Superior temporal gyrus (tissue), 1 donor: ENCODE measurements around the gene SRSF10.
A peak's percentile ranks its signal among the peaks of the same experiment; 100 is the strongest.
"Not testable (repeated sequence)": the region's sequence is repeated elsewhere in the genome, so short reads cannot be mapped to it uniquely, and the experiment has no call there.

Experiments used
- DNase-seq: peaks from one replicate; pipeline ENCODE4 v3.0.0-alpha.2; 2016; ENCODE audit errors: extremely low spot score

Gene SRSF10

DNA sequence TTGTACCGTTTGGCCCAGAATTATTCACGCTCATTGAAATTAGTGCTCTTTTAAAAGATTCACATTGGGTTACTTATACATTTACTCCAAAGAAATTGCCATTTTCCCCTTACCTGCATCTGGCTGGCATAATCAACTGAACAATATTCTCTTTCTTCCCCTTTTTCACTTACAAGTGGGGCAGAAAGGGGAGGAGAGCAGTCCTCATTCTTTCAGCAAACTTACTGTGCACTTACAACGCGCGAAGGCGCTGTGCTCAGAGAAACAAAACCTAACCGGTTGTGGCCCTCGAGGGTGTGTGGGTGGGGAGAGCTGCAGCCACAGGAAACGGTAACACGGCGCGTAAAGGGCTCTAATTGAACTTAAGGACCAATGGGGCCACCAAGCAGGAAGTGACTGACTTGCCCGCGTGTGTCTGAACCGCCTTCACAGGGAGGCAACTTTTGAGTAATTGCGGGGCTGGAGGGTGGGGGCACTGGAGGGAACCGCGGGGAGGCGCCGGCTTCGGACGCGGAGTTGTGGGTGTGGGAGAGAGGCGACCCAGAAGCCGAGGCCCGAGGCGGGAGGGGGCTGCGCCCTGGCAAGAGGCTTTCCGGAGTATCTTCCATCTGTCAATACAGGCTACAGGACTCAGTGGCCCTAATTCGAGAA is 21.2 kb downstream of the SRSF10 start:
- peak; percentile 54 for DNase-seq

DNA sequence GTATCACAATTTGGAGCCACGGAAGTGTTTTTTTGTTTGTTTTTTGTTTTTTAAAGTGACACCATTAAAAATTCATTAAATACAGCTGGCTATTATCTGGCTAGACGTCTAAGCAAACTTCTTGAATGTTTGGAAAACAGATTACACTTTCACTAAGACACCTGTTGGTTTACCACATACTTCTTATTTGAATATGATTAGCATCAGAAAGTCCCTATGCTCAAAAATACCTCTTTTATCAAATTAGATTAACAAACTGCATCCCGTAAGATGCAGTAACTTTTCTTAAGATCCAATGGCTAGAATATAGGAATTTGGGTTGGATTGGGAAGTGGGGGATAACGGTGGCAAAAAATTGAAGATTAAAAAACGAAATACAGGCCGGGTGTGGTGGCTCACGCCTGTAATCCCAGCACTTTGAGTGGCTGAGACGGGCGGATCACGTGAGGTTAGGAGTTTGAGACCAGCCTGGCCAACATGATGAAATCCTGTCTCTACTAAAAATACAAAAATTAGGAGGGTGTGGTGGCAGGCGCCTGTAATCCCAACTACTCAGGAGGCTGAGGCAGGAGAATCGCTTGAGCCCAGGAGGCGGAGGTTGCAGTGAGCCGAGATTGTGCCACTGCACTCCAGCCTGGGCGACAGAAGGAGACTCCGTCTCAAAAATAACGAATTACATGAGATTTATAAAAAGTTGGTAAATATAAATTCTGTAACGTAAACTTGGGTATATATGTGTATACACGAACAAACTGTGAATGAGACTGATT is 21.9 kb downstream of the SRSF10 start:
- DNase-seq, result not testable (repeated sequence)

DNA sequence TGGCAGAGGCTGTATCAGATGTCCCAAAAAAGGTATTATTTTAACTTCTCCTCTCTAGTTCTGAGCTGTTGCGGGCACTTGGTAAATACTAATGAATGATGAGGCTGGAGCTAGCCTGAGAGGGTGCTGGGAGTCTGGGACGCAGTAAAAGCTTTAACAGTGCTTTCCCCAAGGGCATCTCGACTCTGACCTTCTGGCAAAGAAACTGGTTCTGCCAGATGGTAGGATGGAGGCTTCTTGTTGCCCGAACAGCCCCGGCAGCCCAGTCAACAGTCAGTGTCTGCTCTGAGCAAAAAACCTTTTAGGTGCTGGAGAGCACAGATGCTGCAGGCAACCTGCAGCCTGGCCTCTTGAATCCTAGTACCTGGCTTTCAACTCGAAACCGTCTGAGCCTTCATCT is 23.0 kb downstream of the SRSF10 start:
- DNase-seq, result no peak

GRCh38 chr1:23953020-23953419 is 27.1 kb downstream of the SRSF10 start:
- DNase-seq, result no peak

- DNase-seq, result no peak
Observed at GRCh38 chr1:23947366-23947765, 32.8 kb downstream of the SRSF10 start.

DNA sequence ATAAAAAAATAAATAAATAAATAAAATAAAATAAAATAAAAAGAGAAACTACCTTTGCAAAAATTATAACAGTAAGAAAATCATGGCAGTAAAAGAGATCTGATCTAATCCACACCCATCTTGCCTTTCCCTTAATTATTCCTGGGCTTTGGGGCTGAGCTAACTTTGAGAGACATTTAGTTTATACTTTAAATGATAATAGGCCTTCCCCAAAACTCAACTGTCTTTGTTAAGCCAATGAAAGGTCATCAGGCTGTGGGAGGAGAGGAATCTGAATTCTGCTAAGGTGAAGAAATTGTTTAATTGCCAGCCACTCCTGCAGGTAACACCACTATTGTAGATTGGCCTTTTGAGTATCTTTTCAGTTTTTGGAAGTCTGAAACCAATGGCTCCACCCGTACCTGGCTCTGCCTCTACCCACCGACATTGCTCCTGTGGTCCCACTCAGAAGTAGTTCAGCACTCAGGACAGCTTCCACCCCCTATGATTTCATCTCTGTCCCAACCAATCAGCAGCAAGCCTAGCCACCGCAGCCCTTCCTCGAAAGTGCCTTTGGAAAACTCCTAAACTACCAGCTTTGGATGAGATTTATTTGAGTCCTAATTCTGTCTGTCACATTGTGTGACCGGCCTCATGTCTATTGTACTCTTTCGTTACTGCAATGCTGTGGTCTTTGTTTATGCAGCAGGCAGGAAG is 43.5 kb downstream of the SRSF10 start:
- DNase-seq, result no peak

DNA sequence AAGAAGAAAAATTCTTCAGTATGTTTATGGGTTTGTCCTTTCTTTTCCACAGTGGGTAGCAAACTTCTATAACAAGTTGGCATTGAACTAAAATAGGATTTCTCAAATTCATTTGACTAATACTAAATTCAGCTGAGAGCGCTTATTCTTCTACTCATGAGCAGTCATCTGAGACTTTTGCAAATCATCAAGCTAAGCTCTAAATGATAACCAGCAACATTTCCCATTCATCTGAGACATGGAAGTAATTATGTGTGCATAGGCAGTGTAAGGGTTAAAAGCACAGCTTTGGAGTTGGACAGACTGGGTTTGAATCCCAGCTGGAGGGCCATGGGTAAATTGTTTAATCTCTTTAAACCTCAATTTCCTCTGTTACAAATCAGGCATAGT is 48.6 kb downstream of the SRSF10 start:
- DNase-seq, result no peak

DNA sequence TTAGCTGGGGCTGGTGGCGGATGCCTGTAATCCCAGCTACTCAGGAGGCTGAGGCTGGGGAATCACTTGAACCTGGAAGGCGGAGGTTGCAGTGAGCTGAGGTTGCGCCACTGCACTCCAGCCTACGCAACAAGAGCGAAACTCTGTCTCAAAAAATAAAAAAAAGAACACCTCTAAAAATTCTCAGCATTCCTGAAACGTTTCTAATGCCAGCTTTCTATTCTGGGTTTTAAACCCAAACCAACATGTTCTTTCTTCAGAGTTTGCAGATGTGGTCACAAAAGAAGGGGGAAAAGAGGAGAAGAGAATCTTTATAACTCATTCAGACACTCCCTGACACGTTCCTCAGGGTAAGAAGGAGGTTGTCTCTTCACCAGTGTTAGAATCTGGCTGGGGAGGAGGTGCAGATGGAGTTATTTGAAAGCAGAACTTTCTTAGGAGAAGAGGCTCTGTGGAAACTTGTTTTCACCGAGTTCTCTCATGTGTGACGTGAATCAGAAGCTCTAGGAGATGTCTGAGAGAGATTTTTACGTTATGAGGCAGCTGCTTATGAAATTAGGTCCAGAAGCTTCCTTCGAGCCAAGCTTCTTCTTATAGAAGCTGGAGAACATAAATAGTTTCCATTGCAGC is 49.2 kb downstream of the SRSF10 start:
- peak; percentile 14 for DNase-seq

GRCh38 chr1:23930270-23930669 is 49.9 kb downstream of the SRSF10 start:
- no peak for DNase-seq

- no peak for DNase-seq
Observed at GRCh38 chr1:23928789-23929188, 51.3 kb downstream of the SRSF10 start.

DNA sequence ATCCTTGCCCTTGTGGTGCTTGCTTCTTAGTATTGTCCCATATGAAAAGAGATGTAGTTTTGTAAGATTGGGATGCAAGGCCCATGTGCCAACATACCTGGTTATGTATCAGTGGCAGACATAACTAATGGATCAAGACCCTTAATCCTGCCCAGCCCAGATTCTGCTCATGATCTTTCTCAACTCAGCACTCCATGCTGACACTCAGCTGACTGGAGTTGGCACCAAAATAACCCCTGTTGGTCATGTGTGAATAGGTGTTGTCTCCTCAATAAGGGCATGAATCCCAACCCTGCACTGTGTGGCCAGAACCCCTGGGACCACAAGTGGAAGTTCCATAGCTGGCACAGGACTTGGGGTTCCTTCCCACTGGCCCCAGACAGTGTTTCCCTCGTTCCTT is 53.0 kb downstream of the SRSF10 start:
- no peak for DNase-seq

- no peak for DNase-seq
Observed at GRCh38 chr1:23925279-23925678, 54.8 kb downstream of the SRSF10 start.

GRCh38 chr1:23924601-23925000 is 55.5 kb downstream of the SRSF10 start:
- DNase-seq, result no peak

- no peak for DNase-seq
Observed at GRCh38 chr1:23923592-23924499, 56.3 kb downstream of the SRSF10 start.

- DNase-seq, result no peak
Observed at GRCh38 chr1:23922321-23922943, 57.7 kb downstream of the SRSF10 start.

- DNase-seq, result peak; percentile 56
Observed at GRCh38 chr1:23916209-23917131, 63.7 kb downstream of the SRSF10 start.

DNA sequence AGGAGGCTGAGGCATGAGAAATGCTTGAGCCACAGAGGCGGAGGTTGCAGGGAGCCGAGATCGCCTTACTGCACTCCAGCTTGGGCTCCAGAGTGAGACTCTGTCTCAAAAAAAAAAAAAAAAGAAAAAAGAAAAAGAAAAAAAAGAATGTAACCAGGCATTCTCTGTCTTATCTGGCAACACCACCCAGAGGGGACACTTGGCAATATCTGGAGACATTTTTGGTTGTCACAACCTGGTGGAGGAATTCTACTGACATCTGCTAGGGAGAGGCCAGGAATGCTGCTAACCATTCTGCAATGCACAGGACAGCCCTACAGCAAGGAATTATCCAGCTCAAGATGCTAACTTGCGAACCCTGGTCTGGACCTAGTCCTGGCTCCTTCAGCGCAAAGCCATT is 64.7 kb downstream of the SRSF10 start:
- DNase-seq, result no peak

- no peak for DNase-seq
Observed at GRCh38 chr1:23914921-23915320, 65.2 kb downstream of the SRSF10 start.
